Endodermal cell (in vitro differentiated cells): ENCODE results near the gene NPC1L1. TPM values are rescaled to one million over a fixed set of nuclear protein-coding genes. Genes with fewer than 3 reads are reported as not detected.
A peak's percentile ranks its signal among the peaks of the same experiment; 100 is the strongest.

Experiments used
- DNase-seq: peaks from one replicate; pipeline ENCODE4 v3.0.0-alpha.2; 2017
- H3K27ac ChIP-seq: 2 replicates; pipeline ENCODE4 v1.5.1; 2013; ENCODE audit warnings: mild to moderate bottlenecking, low read depth, low read length, moderate library complexity
- H3K27me3 ChIP-seq: 2 replicates; pipeline ENCODE4 v1.6.1; 2013; ENCODE audit warnings: mild to moderate bottlenecking, low read length, moderate library complexity; ENCODE audit not compliant: insufficient read depth, control insufficient read depth, poor library complexity, severe bottlenecking
- H3K36me3 ChIP-seq: 2 replicates; pipeline ENCODE4 v1.7.0; 2013; ENCODE audit warnings: mild to moderate bottlenecking, low read length, moderate library complexity; ENCODE audit not compliant: control insufficient read depth, insufficient read depth
- H3K4me1 ChIP-seq: one replicate; pipeline ENCODE4 v1.7.0; 2013; ENCODE audit warnings: low read length; ENCODE audit not compliant: control insufficient read depth, insufficient read depth
- H3K4me3 ChIP-seq: 2 replicates; pipeline ENCODE4 v1.5.1; 2013; ENCODE audit warnings: mild to moderate bottlenecking, low read length, moderate library complexity
- H3K9ac ChIP-seq: 2 replicates; pipeline ENCODE4 v1.6.1; 2013; ENCODE audit warnings: mild to moderate bottlenecking, low read length, moderate library complexity; ENCODE audit not compliant: poor library complexity, severe bottlenecking; ENCODE audit errors: extremely low read depth
- H3K9me3 ChIP-seq: 2 replicates; pipeline ENCODE4 v1.6.1; 2013; ENCODE audit warnings: mild to moderate bottlenecking, low read length, moderate library complexity; ENCODE audit not compliant: control insufficient read depth
- H3K27ac Mint-ChIP-seq: 2 replicates; pipeline ENCODE4 v1.8.0; 2020; ENCODE audit warnings: mixed read lengths
- H3K27me3 Mint-ChIP-seq: 2 replicates; pipeline ENCODE4 v1.8.0; 2021; ENCODE audit warnings: mild to moderate bottlenecking, mixed read lengths; ENCODE audit not compliant: insufficient read depth
- H3K36me3 Mint-ChIP-seq: 2 replicates; pipeline ENCODE4 v1.8.0; 2020; ENCODE audit warnings: low read depth, mixed read lengths
- H3K4me1 Mint-ChIP-seq: 2 replicates; pipeline ENCODE4 v1.8.0; 2020; ENCODE audit warnings: mixed read lengths
- H3K4me3 Mint-ChIP-seq: 2 replicates; pipeline ENCODE4 v1.8.0; 2020; ENCODE audit warnings: mild to moderate bottlenecking, moderate library complexity, mixed read lengths
- H3K9me3 Mint-ChIP-seq: 2 replicates; pipeline ENCODE4 v1.8.0; 2020; ENCODE audit warnings: mild to moderate bottlenecking, mixed read lengths
- WGBS, 2 experiments: methylation state at CpG; one replicate each; pipeline versions ENCODE4 v1.1.5 to v1.1.7; 2013; ENCODE audit warnings: missing lambda C conversion rate in 2 of 2, mixed read lengths in 1 of 2; ENCODE audit not compliant: insufficient coverage in 1 of 2, insufficient read length in 1 of 2; 5-methylcytosine and 5-hydroxymethylcytosine counted together
- total RNA-seq, 2 donors: library from RNA; stranded (reverse); fragmentation: NEBNext Ultra II Directional in 1 of 2; extraction: Animal tissue kit (Norgen Biotek cat#: 25700) in 1 of 2; gene quantifications; 2 replicates in 1 of 2; 3 replicates in 1 of 2; pipeline ENCODE4 v1.2.1, GENCODE V29; 2021
- TF ChIP-seq, protein P1 (sequence below): fragments of 200-600 bp; sonication (generic); conservative IDR thresholded peaks from 2 replicates; pipeline ENCODE4 v1.5.0; 2021; ENCODE audit warnings: antibody characterized with exemption, mild to moderate bottlenecking

The NPC1L1 gene
- total RNA-seq, 2 donors from 2014 or later = 2.7 to 3.1 TPM

DNA sequence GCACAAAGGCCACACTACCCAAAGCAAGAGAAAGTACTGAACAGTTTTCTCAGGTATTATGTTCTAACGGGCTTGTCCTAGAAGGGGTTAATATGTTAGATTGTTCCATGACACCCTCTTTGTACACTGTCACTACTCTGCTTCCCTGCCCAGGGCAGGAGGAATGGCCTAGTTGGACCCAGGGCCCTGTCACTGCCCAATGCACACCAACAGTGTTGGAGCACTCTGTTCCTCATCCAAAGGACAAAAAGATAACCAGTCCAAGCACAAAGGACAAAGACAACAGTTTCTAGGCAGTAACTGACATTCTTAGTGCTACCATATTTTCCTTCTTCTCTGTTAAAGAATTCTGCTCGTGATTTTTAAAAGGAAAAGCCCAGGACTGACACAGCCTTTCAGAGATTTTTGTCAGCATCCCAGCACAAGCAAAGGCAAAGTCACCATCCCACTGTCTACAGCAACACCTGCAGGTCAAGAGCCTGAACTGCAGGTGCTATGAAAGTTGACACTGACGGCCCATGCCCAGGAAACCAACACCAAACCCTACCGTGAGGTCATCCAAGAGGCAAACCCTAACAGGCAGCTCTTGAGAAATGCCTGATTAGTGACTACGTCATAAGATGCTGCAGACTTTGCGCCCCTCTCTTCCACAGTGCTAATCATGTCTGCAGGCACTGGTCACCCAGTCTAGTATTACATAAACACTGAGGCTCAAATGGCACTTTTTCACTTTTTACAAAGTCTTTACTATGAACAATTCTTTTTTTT is 63.9 kb downstream of the NPC1L1 start:
- Mint-ChIP-seq H3K4me3 (no peak overlapping the region), H3K9me3 (no peaks in the 10 kb centered on the region), H3K27ac (peak overlapping the region; percentile 21), H3K4me1 (no peaks in the 10 kb centered on the region), H3K36me3 (peaks cover 45% of the 10 kb centered on the region), H3K27me3 (no peaks in the 10 kb centered on the region)
- H3K9me3 ChIP-seq = no peaks in the 10 kb centered on the region
- 48 to 56% methylated on average over 3 to 6 of the region's 6 CpGs for WGBS, 2 experiments
- no peak overlapping the region for H3K27ac ChIP-seq
- TF ChIP-seq, protein P1, sequence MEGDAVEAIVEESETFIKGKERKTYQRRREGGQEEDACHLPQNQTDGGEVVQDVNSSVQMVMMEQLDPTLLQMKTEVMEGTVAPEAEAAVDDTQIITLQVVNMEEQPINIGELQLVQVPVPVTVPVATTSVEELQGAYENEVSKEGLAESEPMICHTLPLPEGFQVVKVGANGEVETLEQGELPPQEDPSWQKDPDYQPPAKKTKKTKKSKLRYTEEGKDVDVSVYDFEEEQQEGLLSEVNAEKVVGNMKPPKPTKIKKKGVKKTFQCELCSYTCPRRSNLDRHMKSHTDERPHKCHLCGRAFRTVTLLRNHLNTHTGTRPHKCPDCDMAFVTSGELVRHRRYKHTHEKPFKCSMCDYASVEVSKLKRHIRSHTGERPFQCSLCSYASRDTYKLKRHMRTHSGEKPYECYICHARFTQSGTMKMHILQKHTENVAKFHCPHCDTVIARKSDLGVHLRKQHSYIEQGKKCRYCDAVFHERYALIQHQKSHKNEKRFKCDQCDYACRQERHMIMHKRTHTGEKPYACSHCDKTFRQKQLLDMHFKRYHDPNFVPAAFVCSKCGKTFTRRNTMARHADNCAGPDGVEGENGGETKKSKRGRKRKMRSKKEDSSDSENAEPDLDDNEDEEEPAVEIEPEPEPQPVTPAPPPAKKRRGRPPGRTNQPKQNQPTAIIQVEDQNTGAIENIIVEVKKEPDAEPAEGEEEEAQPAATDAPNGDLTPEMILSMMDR = peak; percentile 96
- H3K4me1 ChIP-seq = no peaks in the 10 kb centered on the region
- H3K27me3 ChIP-seq = no peaks in the 10 kb centered on the region
- no peak overlapping the region for H3K9ac ChIP-seq
- DNase-seq = peak; percentile 93
- H3K36me3 ChIP-seq = peaks cover 80% of the 10 kb centered on the region
- H3K4me3 ChIP-seq = no peak overlapping the region

DNA sequence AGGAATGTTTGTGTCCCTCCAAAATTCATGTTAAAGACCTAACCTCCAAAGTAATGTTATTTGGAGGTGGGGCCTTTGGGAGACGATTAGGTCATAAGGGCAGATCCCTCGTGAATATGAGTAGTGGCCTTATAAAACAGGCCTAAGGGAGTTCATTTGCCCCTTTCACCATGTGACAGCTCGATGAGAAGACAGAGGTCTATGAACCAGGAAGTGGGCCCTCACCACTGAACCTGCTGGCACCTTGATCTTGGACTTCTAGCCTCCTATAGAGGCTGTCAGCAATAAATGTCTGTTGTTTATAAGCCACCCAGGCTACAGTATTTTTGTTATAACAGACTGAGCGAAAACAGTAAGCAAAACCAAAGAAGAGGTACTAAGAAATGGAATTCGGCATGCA is 64.8 kb downstream of the NPC1L1 start:
- WGBS, 2 experiments = 92 to 95% methylated on average over 5 of the region's 5 CpGs
- TF ChIP-seq, protein P1 = no peak
- Histone ChIP-seq H3K36me3 (peaks cover 77% of the 10 kb centered on the region), H3K4me3 (no peak overlapping the region), H3K4me1 (no peaks in the 10 kb centered on the region), H3K9me3 (no peaks in the 10 kb centered on the region), H3K27me3 (no peaks in the 10 kb centered on the region), H3K9ac (no peak overlapping the region), H3K27ac (no peak overlapping the region)
- H3K36me3 Mint-ChIP-seq = peaks cover 41% of the 10 kb centered on the region
- H3K4me3 Mint-ChIP-seq = no peak overlapping the region
- no peak overlapping the region for H3K27ac Mint-ChIP-seq
- no peak for DNase-seq
- no peaks in the 10 kb centered on the region for H3K4me1 Mint-ChIP-seq
- no peaks in the 10 kb centered on the region for H3K27me3 Mint-ChIP-seq
- H3K9me3 Mint-ChIP-seq = no peaks in the 10 kb centered on the region

DNA sequence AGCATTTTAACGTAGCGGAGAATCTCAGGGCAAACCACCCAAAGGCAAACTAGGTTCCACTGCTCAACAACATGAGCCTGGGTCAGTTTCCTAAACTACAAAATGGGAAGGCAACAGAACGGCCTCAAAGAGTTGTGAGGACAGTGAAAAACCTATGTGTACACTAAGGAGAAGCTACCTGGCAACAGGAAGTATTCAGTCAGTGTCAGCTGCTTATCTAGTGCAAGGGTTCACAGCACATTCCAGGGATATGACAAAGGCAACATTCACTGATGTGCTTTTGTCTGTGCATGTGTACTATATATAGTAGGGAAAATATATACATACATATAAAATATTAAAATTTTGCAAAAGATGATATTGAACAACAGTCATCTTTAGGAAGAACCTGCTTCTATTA is 67.8 kb downstream of the NPC1L1 start:
- H3K4me3 Mint-ChIP-seq = no peak overlapping the region
- WGBS, 2 experiments = 90 to 96% methylated on average over 1 to 3 of the region's 3 CpGs
- no peak overlapping the region for H3K9ac ChIP-seq
- H3K9me3 ChIP-seq = no peaks in the 10 kb centered on the region
- H3K36me3 Mint-ChIP-seq = peaks cover 20% of the 10 kb centered on the region
- no peaks in the 10 kb centered on the region for H3K27me3 Mint-ChIP-seq
- no peaks in the 10 kb centered on the region for H3K27me3 ChIP-seq
- DNase-seq = no peak
- H3K4me3 ChIP-seq = no peak overlapping the region
- TF ChIP-seq, protein P1 = no peak
- H3K9me3 Mint-ChIP-seq = no peaks in the 10 kb centered on the region
- peaks cover 16% of the 10 kb centered on the region for H3K4me1 Mint-ChIP-seq
- H3K4me1 ChIP-seq = peaks cover 6% of the 10 kb centered on the region
- no peak overlapping the region for H3K27ac ChIP-seq
- peaks cover 61% of the 10 kb centered on the region for H3K36me3 ChIP-seq
- H3K27ac Mint-ChIP-seq = no peak overlapping the region
